Vagina (tissue), 2 donors: ENCODE data around the gene BNIP5.

Source experiments
- POLR2A ChIP-seq, 2 donors: fragments of 450-650 bp; IDR thresholded peaks; one replicate each; pipeline ENCODE4 v1.6.1; 2017; ENCODE audit warnings: antibody characterized with exemption in 2 of 2, mild to moderate bottlenecking in 2 of 2, moderate library complexity in 2 of 2
- POLR2AphosphoS5 ChIP-seq, 2 donors: sonication (generic); formaldehyde crosslinking; IDR thresholded peaks; one replicate each; pipeline ENCODE4 v1.9.0; 2017; ENCODE audit warnings: antibody characterized with exemption in 2 of 2, mild to moderate bottlenecking in 2 of 2, low read depth in 1 of 2; ENCODE audit not compliant: insufficient read depth in 1 of 2
- TF ChIP-seq, protein P1 (sequence below), 3 experiments: fragments of 450-650 bp in 2 of 3; fragments of 200-600 bp in 1 of 3; sonication (generic) in 1 of 3; IDR thresholded peaks; one replicate each; pipeline ENCODE4 v1.5.1; 2017 to 2019; ENCODE audit warnings: antibody characterized with exemption in 3 of 3, mild to moderate bottlenecking in 2 of 3, moderate library complexity in 2 of 3

DNA sequence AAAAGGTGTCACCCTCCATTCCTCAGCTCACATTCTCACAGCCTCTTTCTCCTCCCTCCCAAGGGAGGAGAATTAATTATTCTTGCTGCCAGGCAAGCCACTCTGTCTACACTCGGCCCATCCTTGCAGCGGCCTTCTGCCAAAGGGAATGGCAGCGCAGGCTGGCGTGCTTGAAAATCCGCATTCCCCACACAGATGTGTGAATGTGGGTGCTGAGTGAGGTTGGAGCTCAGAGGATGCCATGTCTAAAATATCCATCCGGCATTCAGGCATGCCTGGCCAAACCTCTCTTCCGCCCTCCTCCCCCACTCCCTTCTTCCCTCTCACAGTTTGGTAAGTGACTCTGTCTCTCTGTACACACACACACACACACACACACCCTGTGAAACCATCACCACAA, 39.2 kb downstream of the BNIP5 start:
- TF ChIP-seq POLR2AphosphoS5 (IDR thresholded peaks at IDR 0.05; ENCODE audit: insufficient read depth in 1 of 2, low read depth in 1 of 2) (no peak), POLR2A (IDR thresholded peaks at IDR 0.05) (no peak)
- TF ChIP-seq, protein P1, sequence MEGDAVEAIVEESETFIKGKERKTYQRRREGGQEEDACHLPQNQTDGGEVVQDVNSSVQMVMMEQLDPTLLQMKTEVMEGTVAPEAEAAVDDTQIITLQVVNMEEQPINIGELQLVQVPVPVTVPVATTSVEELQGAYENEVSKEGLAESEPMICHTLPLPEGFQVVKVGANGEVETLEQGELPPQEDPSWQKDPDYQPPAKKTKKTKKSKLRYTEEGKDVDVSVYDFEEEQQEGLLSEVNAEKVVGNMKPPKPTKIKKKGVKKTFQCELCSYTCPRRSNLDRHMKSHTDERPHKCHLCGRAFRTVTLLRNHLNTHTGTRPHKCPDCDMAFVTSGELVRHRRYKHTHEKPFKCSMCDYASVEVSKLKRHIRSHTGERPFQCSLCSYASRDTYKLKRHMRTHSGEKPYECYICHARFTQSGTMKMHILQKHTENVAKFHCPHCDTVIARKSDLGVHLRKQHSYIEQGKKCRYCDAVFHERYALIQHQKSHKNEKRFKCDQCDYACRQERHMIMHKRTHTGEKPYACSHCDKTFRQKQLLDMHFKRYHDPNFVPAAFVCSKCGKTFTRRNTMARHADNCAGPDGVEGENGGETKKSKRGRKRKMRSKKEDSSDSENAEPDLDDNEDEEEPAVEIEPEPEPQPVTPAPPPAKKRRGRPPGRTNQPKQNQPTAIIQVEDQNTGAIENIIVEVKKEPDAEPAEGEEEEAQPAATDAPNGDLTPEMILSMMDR (IDR thresholded peaks at IDR 0.05): no peak
